Measurements from ENCODE around the gene AGAP1.

GRCh38 chr2:235756491-235756890, 262.6 kb downstream of the AGAP1 start:
- TF ChIP-seq CTCF (IDR thresholded peaks at IDR 0.05) = no peak
- no peak for TF ChIP-seq POLR2A (IDR thresholded peaks at IDR 0.05)

Data from thyroid gland (tissue), 4 donors.